Activated T-helper 2 cell treated with anti-CD3 and anti-CD28 coated beads, Interferon-gamma antibody, Interleukin-2, Interleukin-4, amounts not matched to agents 10 μg/mL and 5 μg/mL and 100 μg/mL, durations not matched to agents 14 hours and 24 hours and 36 hours (primary cell): Measurements from ENCODE around the gene TMEM97. TPM values are rescaled to one million over a fixed set of nuclear protein-coding genes. Genes with fewer than 3 reads are reported as not detected.

Experiments used
- DNase-seq: peaks from one replicate; pipeline ENCODE4 v3.0.0; 2021; ENCODE audit warnings: low spot score
- H3K27ac Mint-ChIP-seq: one replicate; pipeline ENCODE4 v1.8.0; 2021; ENCODE audit warnings: mixed read lengths
- H3K27me3 Mint-ChIP-seq: one replicate; pipeline ENCODE4 v1.8.0; 2021; ENCODE audit warnings: low read depth, mixed read lengths
- H3K36me3 Mint-ChIP-seq: one replicate; pipeline ENCODE4 v1.8.0; 2021; ENCODE audit warnings: low read depth, mixed read lengths
- H3K4me1 Mint-ChIP-seq: one replicate; pipeline ENCODE4 v1.8.0; 2021; ENCODE audit warnings: low read depth, mixed read lengths
- H3K4me3 Mint-ChIP-seq: one replicate; pipeline ENCODE4 v1.8.0; 2021; ENCODE audit warnings: low read depth, mild to moderate bottlenecking, moderate library complexity, mixed read lengths
- H3K9me3 Mint-ChIP-seq: one replicate; pipeline ENCODE4 v1.8.0; 2021; ENCODE audit warnings: mixed read lengths
- intact Hi-C: fragments of 100-400 bp; cut with micrococcal nuclease; formaldehyde crosslinking; loops from one replicate; pipeline ENCODE4 v1.15.1; 2023
- total RNA-seq: library from RNA; stranded (reverse); gene quantifications from 2 replicates; pipeline ENCODE4 v1.2.3, GENCODE V29; 2022

The TMEM97 gene
- total RNA-seq, 1 donor from 2014 or later = 60.5 TPM

DNA sequence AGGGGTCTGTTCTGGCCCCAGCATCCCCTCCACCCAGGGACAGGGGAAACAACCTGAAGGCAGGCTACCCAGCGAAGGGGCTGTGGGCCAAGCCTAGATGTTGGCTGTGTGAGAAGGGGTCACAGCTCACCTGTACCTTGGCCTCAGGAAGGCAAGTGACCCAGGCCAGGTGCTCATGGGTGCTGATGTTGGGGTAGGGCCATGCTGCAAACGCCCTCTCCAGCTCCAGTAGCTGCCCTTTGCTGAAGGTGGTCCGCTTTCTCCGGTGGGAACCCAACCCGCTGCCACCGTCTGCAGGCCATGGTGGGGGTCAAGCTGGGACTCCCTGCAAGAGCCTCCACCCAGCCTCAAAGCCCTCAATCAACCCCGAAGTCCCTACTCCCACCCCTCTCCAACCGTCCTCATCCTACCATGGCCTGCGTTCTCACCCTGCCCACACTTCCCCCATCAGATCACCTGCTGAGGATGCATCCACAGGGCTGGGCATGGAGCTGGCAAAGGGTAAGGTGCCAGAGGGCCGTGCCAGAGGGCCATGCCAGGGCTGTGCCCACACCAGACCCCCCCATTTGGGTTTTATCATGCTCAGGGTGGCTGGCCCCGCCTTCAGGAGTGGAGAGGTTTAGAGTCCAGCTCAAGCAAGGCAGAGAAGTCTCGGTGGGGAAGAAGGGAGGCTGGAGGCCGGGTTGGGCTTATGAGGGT lies 45.8 kb downstream of the TMEM97 start, which contains the start of gene SEBOX:
TSS of gene SEBOX (minus strand) at position 535 of the 699 bp plus-strand sequence. CDS start at position 487, 48 bp downstream.
- Mint-ChIP-seq H3K4me3 (no peak within 1 kb of the TSS), H3K4me1 (no peaks in the 10 kb centered on the region), H3K27me3 (no peaks in the 10 kb centered on the region), H3K36me3 (peaks cover 20% of the 10 kb centered on the region), H3K9me3 (no peaks in the 10 kb centered on the region), H3K27ac (no peak within 1 kb of the TSS)
- intact Hi-C loops = no loop called here
- no peak for DNase-seq

DNA sequence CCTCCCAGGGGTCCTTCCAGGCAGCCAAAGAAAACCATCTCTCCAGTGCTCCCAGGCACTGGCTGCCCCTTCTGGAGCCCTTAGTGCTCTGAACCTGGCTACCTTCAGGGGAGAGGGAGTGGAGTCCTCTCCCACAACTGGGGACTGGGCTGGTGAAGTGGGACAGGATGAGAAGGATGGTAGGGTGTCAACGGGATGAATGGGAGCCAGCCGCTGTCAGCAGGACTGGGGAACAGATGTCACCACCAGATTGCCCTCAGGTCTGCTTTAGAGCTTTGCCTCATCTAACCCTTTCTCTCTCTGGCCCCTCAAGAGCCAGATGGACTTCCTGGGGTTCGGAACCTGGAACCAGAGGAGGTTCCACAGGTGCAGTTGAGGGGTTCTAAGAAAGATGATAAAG lies 46.5 kb downstream of the TMEM97 start:
- no peak for DNase-seq
- intact Hi-C loops = no loop called here
- H3K4me3 Mint-ChIP-seq = no peak overlapping the region
- no peaks in the 10 kb centered on the region for H3K4me1 Mint-ChIP-seq
- H3K27ac Mint-ChIP-seq = no peak overlapping the region
- no peaks in the 10 kb centered on the region for H3K9me3 Mint-ChIP-seq
- no peaks in the 10 kb centered on the region for H3K27me3 Mint-ChIP-seq
- H3K36me3 Mint-ChIP-seq = peaks cover 16% of the 10 kb centered on the region

DNA sequence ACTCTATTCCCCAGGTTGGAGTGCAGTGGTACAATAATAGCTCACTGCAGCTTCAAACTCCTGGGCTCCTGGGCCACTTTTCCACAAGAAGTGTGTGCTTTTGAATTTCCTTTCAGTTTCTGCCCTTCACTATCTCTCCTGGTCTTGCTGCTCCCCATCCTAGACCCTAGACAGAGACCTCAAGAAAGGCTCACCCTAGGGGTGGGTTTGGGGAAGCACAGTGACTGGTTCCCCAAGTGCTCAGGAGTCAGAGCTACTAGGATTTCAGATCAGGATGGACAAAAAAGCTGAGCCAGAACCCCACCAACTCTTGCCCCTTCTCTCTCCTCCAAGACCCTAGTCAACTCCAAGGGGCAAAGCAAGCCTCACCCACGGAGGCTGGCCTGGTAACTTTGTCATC lies 47.6 kb downstream of the TMEM97 start:
- peaks cover 4% of the 10 kb centered on the region for H3K36me3 Mint-ChIP-seq
- no peak overlapping the region for H3K27ac Mint-ChIP-seq
- H3K4me3 Mint-ChIP-seq = no peak overlapping the region
- intact Hi-C loops = no loop called here
- H3K27me3 Mint-ChIP-seq = no peaks in the 10 kb centered on the region
- no peak for DNase-seq
- H3K4me1 Mint-ChIP-seq = peaks cover 3% of the 10 kb centered on the region
- H3K9me3 Mint-ChIP-seq = no peaks in the 10 kb centered on the region

GRCh38 chr17:28367641-28368305 lies 48.8 kb downstream of the TMEM97 start:
- Mint-ChIP-seq H3K9me3 (no peaks in the 10 kb centered on the region), H3K4me3 (no peak overlapping the region), H3K4me1 (peaks cover 4% of the 10 kb centered on the region), H3K27me3 (no peaks in the 10 kb centered on the region), H3K27ac (no peak overlapping the region), H3K36me3 (no peaks in the 10 kb centered on the region)
- DNase-seq = no peak
- intact Hi-C loops = no loop called here

- H3K27ac Mint-ChIP-seq = no peak overlapping the region
- H3K4me3 Mint-ChIP-seq = no peak overlapping the region
- peaks cover 10% of the 10 kb centered on the region for H3K4me1 Mint-ChIP-seq
- H3K36me3 Mint-ChIP-seq = no peaks in the 10 kb centered on the region
- no peaks in the 10 kb centered on the region for H3K27me3 Mint-ChIP-seq
- H3K9me3 Mint-ChIP-seq = no peaks in the 10 kb centered on the region
- intact Hi-C loops = no loop called here
- no peak for DNase-seq
Observed at GRCh38 chr17:28368306-28368831, 49.4 kb downstream of the TMEM97 start.

- intact Hi-C loops = no loop called here
Observed at GRCh38 chr17:28368915-28369683, 50.1 kb downstream of the TMEM97 start.

DNA sequence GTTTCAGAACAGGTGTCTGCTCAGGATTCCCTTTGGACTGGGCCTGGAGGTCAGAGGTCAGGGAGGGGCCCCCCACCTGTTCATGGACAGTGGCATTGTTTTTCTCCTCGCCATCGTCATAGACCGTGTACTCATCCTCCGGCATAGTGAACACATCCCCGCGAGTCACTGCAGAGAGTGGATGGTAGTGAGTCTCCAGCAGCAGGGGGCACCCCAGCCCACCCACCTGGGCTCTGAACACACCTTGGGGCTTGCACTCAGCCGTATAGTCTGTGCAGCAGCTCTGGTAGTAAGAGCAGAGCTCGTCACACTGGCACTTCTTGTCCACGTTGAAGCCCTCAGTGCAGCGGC lies 50.7 kb downstream of the TMEM97 start:
- intact Hi-C loops = loop anchor here (10.0 kb wide), 1 partner anchor 55 kb away; the partner anchor contains the start of gene TMEM97
- H3K4me1 Mint-ChIP-seq = peaks cover 13% of the 10 kb centered on the region
- peaks cover 4% of the 10 kb centered on the region for H3K36me3 Mint-ChIP-seq
- H3K9me3 Mint-ChIP-seq = no peaks in the 10 kb centered on the region
- H3K27me3 Mint-ChIP-seq = no peaks in the 10 kb centered on the region
- no peak overlapping the region for H3K27ac Mint-ChIP-seq
- no peak overlapping the region for H3K4me3 Mint-ChIP-seq
- no peak for DNase-seq

More at GRCh38 chr17:28368915-28369683, 50.1 kb downstream of the TMEM97 start:
- Mint-ChIP-seq H3K27ac (no peak overlapping the region), H3K4me3 (no peak overlapping the region), H3K36me3 (peaks cover 4% of the 10 kb centered on the region), H3K27me3 (no peaks in the 10 kb centered on the region), H3K4me1 (peaks cover 13% of the 10 kb centered on the region), H3K9me3 (no peaks in the 10 kb centered on the region)
- no peak for DNase-seq

DNA sequence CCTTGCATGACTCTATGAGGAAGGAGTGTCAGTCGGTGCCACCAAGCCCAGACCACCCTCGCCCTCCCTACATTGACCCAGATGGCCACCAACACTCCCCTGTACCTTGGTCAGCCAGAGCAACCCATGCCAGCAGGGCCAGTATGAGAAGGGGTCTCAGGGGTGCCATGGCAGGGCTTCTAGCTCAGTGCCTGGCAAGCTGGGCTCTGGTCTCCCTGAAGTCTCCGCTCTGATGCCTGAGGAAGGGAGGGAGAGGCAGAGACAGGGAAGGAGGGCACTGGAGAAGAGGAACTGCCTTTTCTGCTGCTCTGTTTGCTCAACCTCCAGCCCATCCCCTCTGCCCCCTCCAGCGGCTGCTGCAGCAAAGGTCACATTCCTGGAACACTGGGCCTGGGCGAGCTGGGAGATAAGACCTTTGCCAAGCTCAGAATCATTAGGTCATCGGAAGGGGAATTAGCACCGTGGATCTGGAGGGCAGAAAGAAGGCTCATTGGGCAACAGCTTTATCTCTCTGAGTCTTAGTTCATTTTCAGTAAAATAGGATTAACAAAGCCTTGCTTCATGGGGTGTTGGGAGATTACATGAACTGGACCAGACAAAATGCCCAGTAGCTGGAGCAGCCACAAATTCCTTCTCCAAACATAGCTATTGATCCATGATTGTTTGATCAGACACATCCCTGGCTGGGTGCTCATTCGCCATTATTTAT lies 51.2 kb downstream of the TMEM97 start, which contains the start of gene VTN:
TSS of gene VTN (minus strand) at position 273 of the 709 bp plus-strand sequence. CDS start at position 169, 104 bp downstream.
- H3K4me3 Mint-ChIP-seq = peak within 1 kb of the TSS; percentile 95
- peaks cover 13% of the 10 kb centered on the region for H3K4me1 Mint-ChIP-seq
- peak within 1 kb of the TSS; percentile 93 for H3K27ac Mint-ChIP-seq
- H3K36me3 Mint-ChIP-seq = peaks cover 7% of the 10 kb centered on the region
- no peak for DNase-seq
- H3K9me3 Mint-ChIP-seq = no peaks in the 10 kb centered on the region
- intact Hi-C loops = loop anchor here (10.0 kb wide), 1 partner anchor 55 kb away; the partner anchor contains the start of gene TMEM97
- H3K27me3 Mint-ChIP-seq = no peaks in the 10 kb centered on the region

DNA sequence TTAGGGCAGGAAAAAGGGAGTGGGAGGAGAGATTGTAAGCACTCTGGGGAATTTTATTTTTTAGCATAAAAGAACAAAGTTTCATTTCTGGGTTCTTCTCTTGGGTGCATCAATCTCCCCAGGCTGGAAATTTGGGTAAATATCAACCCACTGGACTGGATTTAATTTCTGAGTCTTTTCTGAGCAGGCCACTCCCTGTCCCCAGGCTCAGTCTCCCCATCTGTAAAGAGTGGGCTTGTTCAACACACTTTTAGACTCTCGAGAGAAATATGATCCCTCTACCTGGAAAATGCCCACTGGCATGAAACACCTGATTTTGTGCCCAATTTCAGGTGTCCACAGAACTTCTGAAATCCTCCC lies 51.7 kb downstream of the TMEM97 start:
- no peak for DNase-seq
- H3K9me3 Mint-ChIP-seq = no peaks in the 10 kb centered on the region
- H3K4me3 Mint-ChIP-seq = peak overlapping the region; percentile 95
- no peak overlapping the region for H3K27ac Mint-ChIP-seq
- intact Hi-C loops = loop anchor here (1.0 to 10.0 kb wide), 3 partner anchors 13 to 56 kb away; partner anchors contain the start of genes IFT20, POLDIP2, TMEM97 and TNFAIP1
- peaks cover 13% of the 10 kb centered on the region for H3K4me1 Mint-ChIP-seq
- peaks cover 7% of the 10 kb centered on the region for H3K36me3 Mint-ChIP-seq
- H3K27me3 Mint-ChIP-seq = no peaks in the 10 kb centered on the region

- peak within 1 kb of the TSS; percentile 93 for H3K27ac Mint-ChIP-seq
- peak; percentile 84 for DNase-seq
- no peaks in the 10 kb centered on the region for H3K27me3 Mint-ChIP-seq
- no peaks in the 10 kb centered on the region for H3K9me3 Mint-ChIP-seq
- H3K4me3 Mint-ChIP-seq = peak within 1 kb of the TSS; percentile 95
- peaks cover 7% of the 10 kb centered on the region for H3K36me3 Mint-ChIP-seq
- H3K4me1 Mint-ChIP-seq = peaks cover 13% of the 10 kb centered on the region
- intact Hi-C loops = loop anchor here (1.0 to 10.0 kb wide), 3 partner anchors 14 to 57 kb away; partner anchors contain the start of genes IFT20, POLDIP2, TMEM97 and TNFAIP1
Observed at GRCh38 chr17:28371245-28372202, 52.5 kb downstream of the TMEM97 start, which contains the start of gene SARM1. Gene SARM1, plus strand, starts transcription at chr17:28371694. Its CDS starts 339 bp downstream, at chr17:28372033.
